Neural progenitor cell (in vitro differentiated cells): ENCODE results near the gene ZBP1. TPM values are rescaled to one million over a fixed set of nuclear protein-coding genes. Genes with fewer than 3 reads are reported as not detected.

Experiments used
- DNase-seq: peaks from one replicate; pipeline ENCODE4 v3.0.0-alpha.2; 2016; ENCODE audit warnings: low spot score
- H2AFZ ChIP-seq: fragments of 200-600 bp; sonication (generic); replicated peaks from 2 replicates; pipeline ENCODE4 v1.6.1; 2016; ENCODE audit warnings: antibody characterized with exemption
- H3F3A ChIP-seq: fragments of 200-600 bp; sonication (generic); 2 replicates; pipeline ENCODE4 v1.6.1; 2016; ENCODE audit warnings: antibody characterized with exemption, low read depth
- H3K27ac ChIP-seq: fragments of 200-600 bp; sonication (generic); 2 replicates; pipeline ENCODE4 v1.5.1; 2016; ENCODE audit warnings: mild to moderate bottlenecking
- H3K27me3 ChIP-seq: fragments of 200-600 bp; sonication (generic); 2 replicates; pipeline ENCODE4 v1.6.1; 2016; ENCODE audit warnings: mild to moderate bottlenecking, moderate library complexity
- H3K36me3 ChIP-seq: fragments of 200-600 bp; sonication (generic); 2 replicates; pipeline ENCODE4 v1.5.1; 2016
- H3K4me1 ChIP-seq: fragments of 200-600 bp; sonication (generic); 2 replicates; pipeline ENCODE4 v1.6.1; 2016; ENCODE audit warnings: mixed run types
- H3K4me2 ChIP-seq: fragments of 200-600 bp; sonication (generic); 2 replicates; pipeline ENCODE4 v1.6.1; 2016
- H3K4me3 ChIP-seq: fragments of 200-600 bp; sonication (generic); 2 replicates; pipeline ENCODE4 v1.5.1; 2016
- H3K79me2 ChIP-seq: fragments of 200-600 bp; sonication (generic); 2 replicates; pipeline ENCODE4 v1.6.1; 2016; ENCODE audit warnings: low read depth
- H3K9ac ChIP-seq: fragments of 200-600 bp; sonication (generic); 2 replicates; pipeline ENCODE4 v1.6.1; 2016
- H3K9me3 ChIP-seq: fragments of 200-600 bp; sonication (generic); 2 replicates; pipeline ENCODE4 v1.5.1; 2016; ENCODE audit warnings: low read depth
- H4K20me1 ChIP-seq: fragments of 200-600 bp; sonication (generic); 2 replicates; pipeline ENCODE4 v1.6.1; 2016; ENCODE audit warnings: low read depth
- H3K27ac Mint-ChIP-seq: 3 replicates; pipeline ENCODE4 v1.8.0; 2021; ENCODE audit warnings: mixed read lengths
- H3K27me3 Mint-ChIP-seq: 2 replicates; pipeline ENCODE4 v1.8.0; 2022; ENCODE audit warnings: low read depth, mild to moderate bottlenecking, inconsistent platforms, moderate library complexity, mixed read lengths; ENCODE audit not compliant: insufficient read depth
- H3K36me3 Mint-ChIP-seq: 3 replicates; pipeline ENCODE4 v1.8.0; 2021; ENCODE audit warnings: mixed read lengths
- H3K4me1 Mint-ChIP-seq: 3 replicates; pipeline ENCODE4 v1.8.0; 2021; ENCODE audit warnings: mixed read lengths
- H3K4me3 Mint-ChIP-seq: 3 replicates; pipeline ENCODE4 v1.8.0; 2021; ENCODE audit warnings: mild to moderate bottlenecking, moderate library complexity, mixed read lengths
- H3K9me3 Mint-ChIP-seq: 3 replicates; pipeline ENCODE4 v1.8.0; 2020; ENCODE audit warnings: mixed read lengths
- CTCF ChIP-seq: fragments of 200-600 bp; sonication (generic); IDR thresholded peaks from 2 replicates; pipeline ENCODE4 v1.5.1; 2017; ENCODE audit warnings: antibody characterized with exemption, mild to moderate bottlenecking
- EZH2 ChIP-seq: fragments of 200-600 bp; sonication (generic); IDR thresholded peaks from 2 replicates; pipeline ENCODE4 v1.6.1; 2017; ENCODE audit warnings: antibody characterized with exemption, mild to moderate bottlenecking, moderate library complexity
- EZH2phosphoT487 ChIP-seq: fragments of 200-600 bp; sonication (generic); IDR thresholded peaks from 2 replicates; pipeline ENCODE4 v1.6.1; 2017; ENCODE audit warnings: antibody characterized with exemption
- total RNA-seq: library from RNA; depleted of rRNA; stranded (reverse); fragments of >200 nt; gene quantifications from 2 replicates; pipeline ENCODE4 v1.2.3, GENCODE V29; 2015; ENCODE audit warnings: low replicate concordance

Gene ZBP1
- total RNA-seq, 1 donor from 2014 or later: not detected

- H3K4me1 ChIP-seq: peaks cover 9% of the 10 kb centered on the region
- H3K36me3 ChIP-seq: no peaks in the 10 kb centered on the region
- H3K27ac Mint-ChIP-seq: no peak overlapping the region
- H3K27me3 Mint-ChIP-seq: peaks cover 24% of the 10 kb centered on the region
- no peak overlapping the region for H3K4me3 ChIP-seq
- no peaks in the 10 kb centered on the region for H4K20me1 ChIP-seq
- H3K4me3 Mint-ChIP-seq: no peak overlapping the region
- H3K9me3 Mint-ChIP-seq: peaks cover 2% of the 10 kb centered on the region
- H3K27me3 ChIP-seq: no peaks in the 10 kb centered on the region
- TF ChIP-seq CTCF (peak; percentile 4), EZH2phosphoT487 (no peak)
- H3K4me1 Mint-ChIP-seq: peaks cover 44% of the 10 kb centered on the region
- H3K9ac ChIP-seq: no peak overlapping the region
- peaks cover 8% of the 10 kb centered on the region for H3F3A ChIP-seq
- peak overlapping the region; percentile 47 for H3K4me2 ChIP-seq
- no peaks in the 10 kb centered on the region for H3K36me3 Mint-ChIP-seq
- H3K27ac ChIP-seq: no peak overlapping the region
- no peaks in the 10 kb centered on the region for H3K79me2 ChIP-seq
- H3K9me3 ChIP-seq: no peaks in the 10 kb centered on the region
- DNase-seq: peak; percentile 31
- no peak overlapping the region for H2AFZ ChIP-seq
Observed at GRCh38 chr20:57598060-57598459, 22.2 kb downstream of the ZBP1 start.

GRCh38 chr20:57596998-57597939 is 23.0 kb downstream of the ZBP1 start:
- H3K27ac ChIP-seq: no peak overlapping the region
- peak overlapping the region; percentile 80 for H2AFZ ChIP-seq
- Mint-ChIP-seq H3K36me3 (no peaks in the 10 kb centered on the region), H3K9me3 (peaks cover 2% of the 10 kb centered on the region), H3K27ac (peak overlapping the region; percentile 92), H3K4me1 (peaks cover 44% of the 10 kb centered on the region), H3K27me3 (peaks cover 24% of the 10 kb centered on the region), H3K4me3 (peak overlapping the region; percentile 33)
- no peaks in the 10 kb centered on the region for H3K27me3 ChIP-seq
- peak overlapping the region; percentile 82 for H3K4me2 ChIP-seq
- TF ChIP-seq EZH2phosphoT487: no peak
- TF ChIP-seq CTCF: peak; percentile 91
- TF ChIP-seq EZH2: no peak
- H3K79me2 ChIP-seq: no peaks in the 10 kb centered on the region
- H3K9me3 ChIP-seq: no peaks in the 10 kb centered on the region
- H3K4me1 ChIP-seq: peaks cover 9% of the 10 kb centered on the region
- H3K9ac ChIP-seq: no peak overlapping the region
- H3K4me3 ChIP-seq: peak overlapping the region; percentile 28
- H4K20me1 ChIP-seq: no peaks in the 10 kb centered on the region
- no peaks in the 10 kb centered on the region for H3K36me3 ChIP-seq
- DNase-seq: peak; percentile 87
- H3F3A ChIP-seq: peaks cover 8% of the 10 kb centered on the region

- Histone ChIP-seq H3K36me3 (no peaks in the 10 kb centered on the region), H3K9ac (no peak overlapping the region), H3K27me3 (no peaks in the 10 kb centered on the region), H3F3A (peaks cover 8% of the 10 kb centered on the region), H3K4me2 (no peak overlapping the region), H2AFZ (no peak overlapping the region), H3K27ac (no peak overlapping the region), H3K79me2 (no peaks in the 10 kb centered on the region), H3K4me3 (no peak overlapping the region), H3K4me1 (peaks cover 9% of the 10 kb centered on the region), H4K20me1 (no peaks in the 10 kb centered on the region), H3K9me3 (no peaks in the 10 kb centered on the region)
- peaks cover 2% of the 10 kb centered on the region for H3K9me3 Mint-ChIP-seq
- H3K4me3 Mint-ChIP-seq: no peak overlapping the region
- H3K27me3 Mint-ChIP-seq: peaks cover 19% of the 10 kb centered on the region
- no peak for DNase-seq
- no peak for TF ChIP-seq CTCF
- no peak for TF ChIP-seq EZH2
- TF ChIP-seq EZH2phosphoT487: no peak
- peaks cover 44% of the 10 kb centered on the region for H3K4me1 Mint-ChIP-seq
- no peak overlapping the region for H3K27ac Mint-ChIP-seq
- H3K36me3 Mint-ChIP-seq: no peaks in the 10 kb centered on the region
Observed at GRCh38 chr20:57596358-57596757, 23.9 kb downstream of the ZBP1 start.
